Psoas muscle (tissue), 8 donors: ENCODE results near the gene SUFU. TPM values are rescaled to one million over a fixed set of nuclear protein-coding genes. Genes with fewer than 3 reads are reported as not detected.

Experiments used
- ATAC-seq, 4 donors: fragments of 200-7000 bp; cut with Tn5 transposase; one replicate each; pipeline ENCODE4 v1.9.1; 2020; ENCODE audit warnings: moderate library complexity in 3 of 4, mild to moderate bottlenecking in 2 of 4
- DNase-seq, 2 donors: peaks; one replicate each; pipeline ENCODE4 v3.0.0-alpha.2; 2020
- H3K27ac ChIP-seq: fragments of 200-600 bp; one replicate; pipeline ENCODE4 v1.8.0; 2022
- H3K27me3 ChIP-seq, 3 donors: fragments of 200-600 bp in 1 of 3; one replicate each; pipeline versions ENCODE4 v1.6.1 to v1.8.0; 2013 to 2022; ENCODE audit warnings: low read length in 2 of 3, mild to moderate bottlenecking in 2 of 3, moderate library complexity in 1 of 3; ENCODE audit not compliant: insufficient read depth in 3 of 3
- H3K36me3 ChIP-seq, 2 donors: fragments of 200-600 bp in 1 of 2; one replicate each; pipeline versions ENCODE4 v1.6.1 to v1.8.0; 2013 to 2022; ENCODE audit warnings: low read depth in 1 of 2, mild to moderate bottlenecking in 1 of 2, moderate library complexity in 1 of 2; ENCODE audit not compliant: insufficient read depth in 1 of 2
- H3K4me1 ChIP-seq: fragments of 200-600 bp; one replicate; pipeline ENCODE4 v1.8.0; 2022
- H3K4me3 ChIP-seq: fragments of 200-600 bp; one replicate; pipeline ENCODE4 v1.8.0; 2022; ENCODE audit warnings: mild to moderate bottlenecking
- H3K9me3 ChIP-seq: fragments of 200-600 bp; one replicate; pipeline ENCODE4 v1.8.0; 2022
- WGBS, 3 donors: extraction: QIAGEN DNeasy Blood & Tissue Kit; methylation state at CpG; one replicate each; pipeline versions ENCODE4 v1.1.6 to v1.1.7; 2013; 5-methylcytosine and 5-hydroxymethylcytosine counted together
- intact Hi-C, 2 donors: fragments of 100-400 bp; cut with DNase I; formaldehyde crosslinking; loops; one replicate each; pipeline versions ENCODE4 v1.11.0 to v1.14.2; 2022
- polyA plus RNA-seq, 3 donors: library from polyadenylated mRNA; stranded (reverse); fragments of 200-250 nt; gene quantifications; one replicate each; pipeline ENCODE4 v1.2.3, GENCODE V29; 2013
- total RNA-seq, 4 donors: library from RNA; stranded (reverse); fragmentation: NEBNext Ultra II Directional in 2 of 4; extraction: Animal tissue kit (Norgen Biotek cat#: 25700) in 2 of 4; gene quantifications; one replicate each; pipeline versions ENCODE4 v1.2.1 to v1.2.4, GENCODE V29; 2021 to 2023
- TF ChIP-seq, protein P1 (sequence below): fragments of 200-600 bp; IDR thresholded peaks from one replicate; pipeline ENCODE4 v1.8.0; 2022; ENCODE audit warnings: antibody characterized with exemption
- donor health status: healthy with polysubstance abuse.
- donor health status: DM: no; HTN: no; CAD: no; lungs with moderate emphysema.
- donor health status: Bipolar disorder and iron deficiency.
- donor health status: healthy.
- donor health status: DM: yes; HTN: yes; CAD: no.
- donor health status: DM: no; HTN: no; CAD: no.
- donor health status: DM: no; HTN: no; CAD: no.
- donor health status: DM: yes; HTN: yes; CAD: no.

Gene SUFU
- total and polyA plus RNA-seq, 7 donors: 2.1 to 6.8 (median 5.1) TPM

DNA sequence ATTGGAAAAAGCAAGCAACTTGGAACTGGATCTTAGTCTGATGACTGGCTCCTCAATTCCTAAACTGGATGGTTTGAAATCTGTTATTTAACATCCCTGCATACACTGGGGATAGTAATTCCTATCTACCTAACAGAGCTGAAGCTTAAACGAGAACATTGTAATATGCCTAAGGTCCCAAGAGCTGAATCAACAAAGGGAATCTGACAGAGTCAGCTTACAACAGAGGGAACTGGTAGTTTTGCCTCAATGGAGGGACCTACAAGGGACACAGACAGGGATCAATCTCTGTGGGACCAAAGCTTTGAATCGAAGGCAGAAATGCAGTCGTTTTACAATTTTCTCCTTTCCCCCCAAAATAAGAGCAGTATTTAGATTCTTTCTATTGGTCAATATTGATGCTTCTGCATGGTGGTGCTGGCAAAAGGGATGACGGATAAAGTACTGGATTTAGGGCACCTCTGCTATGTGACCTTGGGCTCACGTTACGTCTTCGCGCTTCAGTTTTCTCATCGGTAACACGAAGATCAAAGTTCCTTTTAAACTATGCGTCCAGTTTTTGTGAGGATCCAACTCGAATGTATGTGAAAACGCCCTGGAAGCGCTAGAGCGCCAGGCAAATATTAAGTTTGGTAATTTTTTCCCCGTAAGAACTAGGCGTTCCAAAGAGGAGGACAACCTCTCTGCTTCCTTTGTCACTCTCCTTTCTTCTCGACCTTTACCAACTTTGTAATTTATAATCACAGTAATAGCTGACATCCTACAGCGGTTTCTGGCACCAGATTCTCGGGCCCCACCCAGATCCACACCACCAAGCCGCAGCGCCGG lies 2.4 kb upstream of the SUFU start:
- Histone ChIP-seq H3K4me3 (peak overlapping the region; percentile 94), H3K9me3 (no peaks in the 10 kb centered on the region), H3K36me3 (peaks cover 0 to 1% of the 10 kb centered on the region in 2 donors), H3K27me3 (no peaks in the 10 kb centered on the region), H3K4me1 (peaks cover 50% of the 10 kb centered on the region), H3K27ac (peak overlapping the region; percentile 97)
- intact Hi-C loops: loop anchor here in 1 of 2 donors (5.0 kb wide), 1 partner anchor 349 kb away; the partner anchor contains the start of gene NOLC1
- no peak for ATAC-seq
- TF ChIP-seq, protein P1, sequence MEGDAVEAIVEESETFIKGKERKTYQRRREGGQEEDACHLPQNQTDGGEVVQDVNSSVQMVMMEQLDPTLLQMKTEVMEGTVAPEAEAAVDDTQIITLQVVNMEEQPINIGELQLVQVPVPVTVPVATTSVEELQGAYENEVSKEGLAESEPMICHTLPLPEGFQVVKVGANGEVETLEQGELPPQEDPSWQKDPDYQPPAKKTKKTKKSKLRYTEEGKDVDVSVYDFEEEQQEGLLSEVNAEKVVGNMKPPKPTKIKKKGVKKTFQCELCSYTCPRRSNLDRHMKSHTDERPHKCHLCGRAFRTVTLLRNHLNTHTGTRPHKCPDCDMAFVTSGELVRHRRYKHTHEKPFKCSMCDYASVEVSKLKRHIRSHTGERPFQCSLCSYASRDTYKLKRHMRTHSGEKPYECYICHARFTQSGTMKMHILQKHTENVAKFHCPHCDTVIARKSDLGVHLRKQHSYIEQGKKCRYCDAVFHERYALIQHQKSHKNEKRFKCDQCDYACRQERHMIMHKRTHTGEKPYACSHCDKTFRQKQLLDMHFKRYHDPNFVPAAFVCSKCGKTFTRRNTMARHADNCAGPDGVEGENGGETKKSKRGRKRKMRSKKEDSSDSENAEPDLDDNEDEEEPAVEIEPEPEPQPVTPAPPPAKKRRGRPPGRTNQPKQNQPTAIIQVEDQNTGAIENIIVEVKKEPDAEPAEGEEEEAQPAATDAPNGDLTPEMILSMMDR: no peak
- WGBS, 3 donors: 0 to 1% (median 1%) methylated on average over 23 of the region's 23 CpGs
- DNase-seq: no peak

DNA sequence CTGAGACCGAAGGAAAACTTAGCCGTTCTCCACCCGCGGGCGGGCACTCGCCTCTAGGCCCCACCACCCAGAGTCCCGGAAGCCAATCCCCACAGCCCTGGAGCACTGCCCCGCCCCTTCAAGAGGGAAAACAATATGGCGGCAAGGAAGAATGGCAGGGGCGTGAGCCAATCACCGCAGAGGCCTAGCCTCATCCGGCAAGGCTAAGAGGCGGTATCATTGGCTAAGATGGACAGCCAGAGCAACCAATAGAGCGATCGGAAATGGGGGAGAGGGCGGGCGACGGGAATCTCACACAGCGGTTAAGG lies 1.8 kb upstream of the SUFU start:
- DNase-seq (peak; percentile 100), ATAC-seq (peak; percentile 82 to 84 (median 82))
- Histone ChIP-seq H3K4me1 (peaks cover 50% of the 10 kb centered on the region), H3K9me3 (no peaks in the 10 kb centered on the region), H3K27ac (peak overlapping the region; percentile 97), H3K4me3 (peak overlapping the region; percentile 94), H3K36me3 (no peaks in the 10 kb centered on the region), H3K27me3 (no peaks in the 10 kb centered on the region)
- 0 to 1% (median 0%) methylated on average over 19 of the region's 19 CpGs for WGBS, 3 donors
- TF ChIP-seq, protein P1: no peak
- intact Hi-C loops: loop anchor here in 1 of 2 donors (5.0 kb wide), 1 partner anchor 350 kb away; the partner anchor contains the start of gene NOLC1

DNA sequence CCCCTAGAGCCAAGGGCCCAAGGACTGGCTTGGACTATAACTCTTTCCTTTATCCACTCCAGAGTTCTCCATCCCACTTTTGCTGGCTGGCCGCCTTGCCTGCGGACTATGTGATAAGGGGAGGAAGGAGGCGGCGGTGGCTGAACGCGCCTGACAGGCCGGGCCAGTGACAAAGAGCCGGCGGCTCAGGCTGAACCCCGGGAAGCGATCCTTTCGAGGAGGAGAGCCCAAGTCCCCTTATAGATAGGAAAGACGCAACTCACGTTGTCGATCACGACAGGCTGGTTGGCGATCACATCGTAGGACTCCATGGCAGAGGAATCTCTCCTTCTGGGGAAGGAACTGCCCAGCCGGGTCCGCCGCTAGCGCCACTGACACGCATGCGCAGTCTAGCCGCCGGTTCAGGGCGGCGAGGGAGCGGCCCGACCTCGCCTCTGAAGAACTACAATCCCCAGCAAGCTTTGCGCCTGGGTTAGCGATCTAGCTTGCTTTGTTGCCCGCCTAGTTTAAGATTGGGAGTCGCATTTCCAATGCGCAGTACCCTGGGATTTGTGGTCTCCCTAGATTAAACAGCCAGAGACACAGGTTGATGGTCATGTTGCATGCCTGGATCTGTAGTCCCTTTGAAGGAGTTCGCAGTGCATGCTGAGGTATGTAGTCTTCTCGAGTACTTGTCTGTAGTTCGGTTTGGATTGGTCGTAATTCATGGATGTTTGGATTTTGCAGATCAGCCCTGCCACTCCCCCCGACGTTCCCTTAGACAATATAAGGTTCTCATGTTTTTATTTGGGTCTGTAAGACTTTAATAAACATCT lies 1.2 kb upstream of the SUFU start, which contains the start of gene ACTR1A:
Gene ACTR1A, minus strand, starts transcription at position 376 of the 815 bp plus-strand sequence. Its CDS starts 65 bp downstream, at position 311.
- 0 to 1% (median 0%) methylated on average over 40 to 42 of the region's 42 CpGs for WGBS, 3 donors
- peak within 1 kb of the TSS; percentile 94 for H3K4me3 ChIP-seq
- H3K27me3 ChIP-seq: no peaks in the 10 kb centered on the region
- DNase-seq: peak; percentile 95 to 98
- peaks cover 55% of the 10 kb centered on the region for H3K4me1 ChIP-seq
- ATAC-seq: peak; percentile 81 to 83 (median 82)
- no peaks in the 10 kb centered on the region for H3K36me3 ChIP-seq
- intact Hi-C loops: loop anchor here in 1 of 2 donors (5.0 kb wide), 1 partner anchor 350 kb away; the partner anchor contains the start of gene NOLC1
- H3K27ac ChIP-seq: peak within 1 kb of the TSS; percentile 97
- no peaks in the 10 kb centered on the region for H3K9me3 ChIP-seq
- TF ChIP-seq, protein P1: no peak

DNA sequence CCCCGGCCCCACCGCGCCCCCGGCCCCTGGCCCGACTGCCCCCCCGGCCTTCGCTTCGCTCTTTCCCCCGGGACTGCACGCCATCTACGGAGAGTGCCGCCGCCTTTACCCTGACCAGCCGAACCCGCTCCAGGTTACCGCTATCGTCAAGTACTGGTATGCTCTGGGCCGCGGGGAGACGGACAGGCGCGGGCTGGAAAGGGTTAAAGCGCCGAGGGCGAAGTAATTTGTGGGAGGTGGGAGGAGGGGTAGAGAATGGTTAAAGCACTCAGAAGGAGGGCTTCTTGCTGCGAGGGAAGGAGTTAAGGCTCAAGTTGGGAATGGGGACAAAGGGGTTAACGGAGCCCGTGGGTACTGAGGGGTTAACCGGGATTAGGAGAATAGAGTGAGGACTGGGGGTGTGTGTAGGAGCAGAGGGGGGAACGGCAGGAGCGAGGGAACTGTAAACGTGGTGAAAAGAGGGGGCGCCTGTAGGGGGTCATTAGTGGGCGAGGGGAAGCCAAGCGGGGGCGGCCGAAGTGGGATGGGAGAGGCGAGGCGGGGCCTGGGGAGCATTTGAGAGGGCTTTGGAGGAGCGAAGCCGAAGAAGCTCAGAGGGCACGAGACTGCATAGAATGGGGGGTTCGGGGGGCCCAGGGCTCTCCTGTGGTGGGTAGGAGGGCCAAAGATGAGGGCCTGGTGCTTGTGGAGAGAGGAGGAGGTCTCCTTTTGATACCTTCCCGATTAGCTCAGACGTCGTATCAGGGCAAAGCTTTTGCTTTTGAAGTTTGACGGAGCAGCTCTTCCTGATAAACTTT lies 605 bp downstream of the SUFU start:
- intact Hi-C loops: loop anchor here (2.0 to 5.0 kb wide), 2 partner anchors 80 to 352 kb away; partner anchors contain the start of gene NOLC1 (in 1 of the 2)

More for the DNA sequence above, 605 bp downstream of the SUFU start:
- H3K4me1 ChIP-seq: peaks cover 50% of the 10 kb centered on the region
- 1 to 2% (median 2%) methylated on average over 45 to 47 of the region's 47 CpGs for WGBS, 3 donors
- peak overlapping the region; percentile 94 for H3K4me3 ChIP-seq
- H3K9me3 ChIP-seq: no peaks in the 10 kb centered on the region
- H3K27ac ChIP-seq: peak overlapping the region; percentile 75
- DNase-seq (peak; percentile 35 to 63), ATAC-seq (no peak)
- TF ChIP-seq, protein P1: no peak
- H3K27me3 ChIP-seq: no peaks in the 10 kb centered on the region
- H3K36me3 ChIP-seq: peaks cover 0 to 8% of the 10 kb centered on the region in 2 donors
